NCI-H2107 (cell line): Measurements from ENCODE around the gene ADK.
"Not testable (repeated sequence)": the region's sequence is repeated elsewhere in the genome, so short reads cannot be mapped to it uniquely, and the experiment has no call there.

Source experiments
- DNase-seq: peaks from one replicate; lab custom pipeline; 2025; lab: John Stamatoyannopoulos, UW

The ADK gene

GRCh38 chr10:74150990-74151878 is at the start of gene ADK:
Gene ADK, plus strand, starts transcription at chr10:74151221. Its CDS starts 58 bp downstream, at chr10:74151279.
- peak; percentile 84 for DNase-seq

- DNase-seq = no peak
Measured at GRCh38 chr10:74103560-74104258, 47.3 kb upstream of the ADK start.

- DNase-seq = no peak
Measured at GRCh38 chr10:74104480-74104879, 46.5 kb upstream of the ADK start.

- no peak for DNase-seq
Measured at GRCh38 chr10:74104996-74105395, 46.0 kb upstream of the ADK start.

GRCh38 chr10:74107391-74107790 is 43.6 kb upstream of the ADK start:
- DNase-seq = no peak

GRCh38 chr10:74109452-74109851 is 41.6 kb upstream of the ADK start:
- no peak for DNase-seq

- DNase-seq = no peak
Measured at GRCh38 chr10:74110120-74110519, 40.9 kb upstream of the ADK start.

- no peak for DNase-seq
Measured at GRCh38 chr10:74111799-74112198, 39.2 kb upstream of the ADK start.

- DNase-seq = no peak
Measured at GRCh38 chr10:74113546-74113945, 37.5 kb upstream of the ADK start.

- no peak for DNase-seq
Measured at GRCh38 chr10:74114041-74114448, 37.0 kb upstream of the ADK start.

GRCh38 chr10:74117738-74118137 is 33.3 kb upstream of the ADK start:
- no peak for DNase-seq

- no peak for DNase-seq
Measured at GRCh38 chr10:74118804-74119203, 32.2 kb upstream of the ADK start.

- DNase-seq = no peak
Measured at GRCh38 chr10:74120911-74121310, 30.1 kb upstream of the ADK start.

GRCh38 chr10:74121368-74121767 is 29.7 kb upstream of the ADK start:
- no peak for DNase-seq

GRCh38 chr10:74122060-74122459 is 29.0 kb upstream of the ADK start:
- DNase-seq = no peak

GRCh38 chr10:74123081-74123480 is 27.9 kb upstream of the ADK start:
- DNase-seq = no peak

GRCh38 chr10:74133923-74134820 is 16.8 kb upstream of the ADK start:
- no peak for DNase-seq

- DNase-seq = no peak
Measured at GRCh38 chr10:74135452-74135851, 15.6 kb upstream of the ADK start.

- no peak for DNase-seq
Measured at GRCh38 chr10:74137992-74138391, 13.0 kb upstream of the ADK start.

- not testable (repeated sequence) for DNase-seq
Measured at GRCh38 chr10:74138596-74138995, 12.4 kb upstream of the ADK start.

- no peak for DNase-seq
Measured at GRCh38 chr10:74139981-74140380, 11.0 kb upstream of the ADK start.

GRCh38 chr10:74140553-74140952 is 10.5 kb upstream of the ADK start:
- DNase-seq = no peak
